CD14-positive monocyte (primary cell): ENCODE results near the gene AMELX. TPM values are rescaled to one million over a fixed set of nuclear protein-coding genes. Genes with fewer than 3 reads are reported as not detected.
A peak's percentile ranks its signal among the peaks of the same experiment; 100 is the strongest.

Experiments used
- DNase-seq, 3 donors: peaks; one replicate each; pipeline ENCODE4 v3.0.0-alpha.2; 2011 to 2022
- H2AFZ ChIP-seq: 2 replicates; pipeline ENCODE4 v1.6.0; 2012; ENCODE audit warnings: mild to moderate bottlenecking, low read depth, low read length, inconsistent platforms; ENCODE audit not compliant: insufficient read depth, poor library complexity, severe bottlenecking
- H3K27ac ChIP-seq, 2 donors: 1 replicate in 1 of 2; 2 replicates in 1 of 2; pipeline ENCODE4 v1.5.1; 2012 to 2013; ENCODE audit warnings: low read length in 2 of 2, control low read depth in 1 of 2, inconsistent platforms in 1 of 2, low read depth in 1 of 2, mild to moderate bottlenecking in 1 of 2
- H3K27me3 ChIP-seq, 2 donors: one replicate each; pipeline versions ENCODE4 v1.6.0 to v1.6.1; 2011 to 2013; ENCODE audit warnings: low read length in 2 of 2; ENCODE audit not compliant: control insufficient read depth in 2 of 2, insufficient read depth in 2 of 2
- H3K36me3 ChIP-seq, 2 donors: replicated peaks in 1 of 2; 1 replicate in 1 of 2; 2 replicates in 1 of 2; pipeline versions ENCODE4 v1.5.1 to v1.6.1; 2012 to 2013; ENCODE audit warnings: low read length in 2 of 2, control low read depth in 1 of 2, inconsistent platforms in 1 of 2, mild to moderate bottlenecking in 1 of 2; ENCODE audit not compliant: insufficient read depth in 2 of 2, control insufficient read depth in 1 of 2
- H3K4me1 ChIP-seq, 2 donors: 1 replicate in 1 of 2; 2 replicates in 1 of 2; pipeline versions ENCODE4 v1.5.1 to v1.6.1; 2012 to 2013; ENCODE audit warnings: low read length in 2 of 2, control low read depth in 1 of 2, inconsistent platforms in 1 of 2, mild to moderate bottlenecking in 1 of 2, moderate library complexity in 1 of 2; ENCODE audit not compliant: insufficient read depth in 2 of 2, control insufficient read depth in 1 of 2
- H3K4me2 ChIP-seq: replicated peaks from 2 replicates; pipeline ENCODE3; 2012; ENCODE audit warnings: low read length, moderate library complexity, mild to moderate bottlenecking; ENCODE audit not compliant: poor library complexity, severe bottlenecking; ENCODE audit errors: extremely low read depth
- H3K4me3 ChIP-seq, 3 experiments: fragments of 200-600 bp in 1 of 3; sonication (generic) in 1 of 3; replicated peaks in 1 of 3; 1 replicate in 2 of 3; 2 replicates in 1 of 3; pipeline ENCODE4 v1.5.1; 2011 to 2013; ENCODE audit warnings: low read length in 3 of 3, mild to moderate bottlenecking in 3 of 3, control low read depth in 2 of 3, low read depth in 2 of 3, inconsistent platforms in 1 of 3, moderate library complexity in 1 of 3
- H3K79me2 ChIP-seq: 2 replicates; pipeline ENCODE4 v1.6.0; 2012; ENCODE audit warnings: mild to moderate bottlenecking, control low read depth, inconsistent platforms, low read length, moderate library complexity; ENCODE audit not compliant: insufficient read depth
- H3K9ac ChIP-seq: 2 replicates; pipeline ENCODE4 v1.6.0; 2017; ENCODE audit warnings: low read length, mild to moderate bottlenecking; ENCODE audit not compliant: insufficient read depth, poor library complexity, severe bottlenecking
- H3K9me3 ChIP-seq, 2 donors: replicated peaks in 1 of 2; 1 replicate in 1 of 2; 2 replicates in 1 of 2; pipeline versions ENCODE4 v1.5.1 to v1.6.1; 2012 to 2013; ENCODE audit warnings: low read length in 2 of 2, control low read depth in 1 of 2; ENCODE audit not compliant: control insufficient read depth in 1 of 2, insufficient read depth in 1 of 2
- H4K20me1 ChIP-seq: 2 replicates; pipeline ENCODE4 v1.6.0; 2012; ENCODE audit warnings: mild to moderate bottlenecking, low read length, control low read depth, moderate library complexity; ENCODE audit not compliant: insufficient read depth
- H3K27ac Mint-ChIP-seq, 7 donors: one replicate each; pipeline ENCODE4 v1.8.0; 2020; ENCODE audit warnings: mild to moderate bottlenecking in 7 of 7, mixed read lengths in 7 of 7, moderate library complexity in 6 of 7, inconsistent platforms in 2 of 7
- H3K27me3 Mint-ChIP-seq, 3 donors: one replicate each; pipeline ENCODE4 v1.8.0; 2021 to 2022; ENCODE audit warnings: low read depth in 3 of 3, mild to moderate bottlenecking in 3 of 3, mixed read lengths in 3 of 3, moderate library complexity in 3 of 3, inconsistent platforms in 1 of 3
- H3K36me3 Mint-ChIP-seq, 2 donors: one replicate each; pipeline ENCODE4 v1.8.0; 2020; ENCODE audit warnings: mixed read lengths in 2 of 2, inconsistent platforms in 1 of 2, mild to moderate bottlenecking in 1 of 2
- H3K4me1 Mint-ChIP-seq: one replicate; pipeline ENCODE4 v1.8.0; 2020; ENCODE audit warnings: mild to moderate bottlenecking, mixed read lengths
- H3K4me3 Mint-ChIP-seq, 2 donors: one replicate each; pipeline ENCODE4 v1.8.0; 2020; ENCODE audit warnings: mild to moderate bottlenecking in 2 of 2, mixed read lengths in 2 of 2, moderate library complexity in 1 of 2
- H3K9me3 Mint-ChIP-seq, 7 donors: one replicate each; pipeline ENCODE4 v1.8.0; 2020 to 2022; ENCODE audit warnings: mixed read lengths in 7 of 7, mild to moderate bottlenecking in 6 of 7, moderate library complexity in 6 of 7, inconsistent platforms in 2 of 7
- WGBS: methylation state at CpG from one replicate; pipeline ENCODE4 v1.1.5; 2013; ENCODE audit warnings: missing lambda C conversion rate; ENCODE audit not compliant: insufficient coverage; 5-methylcytosine and 5-hydroxymethylcytosine counted together
- intact Hi-C, 2 donors: fragments of 100-400 bp; cut with micrococcal nuclease; formaldehyde crosslinking; loops; one replicate each; pipeline versions ENCODE4 v1.15.0 to v1.15.1; 2023
- polyA plus RNA-seq, 3 donors: library from polyadenylated mRNA; depleted of rRNA in 1 of 3; unstranded in 2 of 3; stranded (reverse) in 1 of 3; fragments of 300-500 nt in 2 of 3; fragments of >200 nt in 1 of 3; fragmentation: Illumina TruSeq in 2 of 3; gene quantifications; 1 replicate in 2 of 3; 2 replicates in 1 of 3; pipeline ENCODE4 v1.2.3, GENCODE V29; 2012 to 2021
- TF ChIP-seq, protein P1 (sequence below): fragments of 200-600 bp; IDR thresholded peaks from one replicate; pipeline ENCODE4 v1.8.0; 2022; ENCODE audit warnings: antibody characterized with exemption, mild to moderate bottlenecking

Gene AMELX
- polyA plus RNA-seq, 3 donors = not detected

DNA sequence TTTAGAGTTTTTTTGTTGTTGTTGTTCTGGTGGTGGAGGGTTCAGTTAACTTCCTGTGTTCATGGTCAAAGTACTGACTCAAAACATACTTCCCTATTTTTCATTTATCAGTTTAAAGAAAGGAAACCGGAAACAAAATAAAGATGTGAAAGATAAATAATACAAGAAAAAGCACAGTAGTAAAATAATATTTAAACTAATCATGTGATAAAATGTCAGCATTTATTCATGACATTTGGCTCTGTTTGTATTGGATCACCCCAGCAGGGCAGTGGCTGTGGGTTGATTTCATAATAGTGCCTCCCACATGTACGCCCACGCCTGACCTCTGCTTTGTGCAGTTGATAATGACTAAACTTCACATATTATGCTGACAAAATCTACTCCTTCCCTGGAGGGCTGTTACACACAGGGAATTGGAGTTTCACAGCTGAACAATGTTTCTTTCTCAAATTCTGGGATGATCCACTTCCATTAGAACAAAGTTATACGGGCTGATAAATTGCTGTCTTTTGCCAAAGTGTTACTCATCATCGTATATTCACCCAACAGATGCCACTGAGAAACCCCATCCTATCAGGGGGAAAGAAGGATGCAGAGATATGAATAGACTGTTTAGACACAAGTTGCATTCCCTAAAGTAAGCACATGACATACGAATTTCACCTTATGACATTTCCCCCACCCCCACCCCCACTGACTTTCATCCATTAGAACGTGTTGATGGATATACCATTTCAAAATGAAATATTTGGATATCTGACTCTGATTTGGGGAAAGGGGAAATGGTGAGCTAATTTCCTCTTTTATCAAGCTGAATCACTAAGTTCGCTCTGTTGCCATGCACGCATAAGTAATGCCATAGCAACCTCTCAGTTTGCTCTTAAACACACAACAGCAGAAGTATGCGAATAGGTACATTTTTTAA is 48.3 kb downstream of the AMELX start:
- WGBS = 0% methylated on average over 1 of the region's 10 CpGs
- peak overlapping the region; percentile 93 to 98 (median 95) for H3K27ac Mint-ChIP-seq
- H3K9me3 ChIP-seq = no peaks in the 10 kb centered on the region
- TF ChIP-seq, protein P1, sequence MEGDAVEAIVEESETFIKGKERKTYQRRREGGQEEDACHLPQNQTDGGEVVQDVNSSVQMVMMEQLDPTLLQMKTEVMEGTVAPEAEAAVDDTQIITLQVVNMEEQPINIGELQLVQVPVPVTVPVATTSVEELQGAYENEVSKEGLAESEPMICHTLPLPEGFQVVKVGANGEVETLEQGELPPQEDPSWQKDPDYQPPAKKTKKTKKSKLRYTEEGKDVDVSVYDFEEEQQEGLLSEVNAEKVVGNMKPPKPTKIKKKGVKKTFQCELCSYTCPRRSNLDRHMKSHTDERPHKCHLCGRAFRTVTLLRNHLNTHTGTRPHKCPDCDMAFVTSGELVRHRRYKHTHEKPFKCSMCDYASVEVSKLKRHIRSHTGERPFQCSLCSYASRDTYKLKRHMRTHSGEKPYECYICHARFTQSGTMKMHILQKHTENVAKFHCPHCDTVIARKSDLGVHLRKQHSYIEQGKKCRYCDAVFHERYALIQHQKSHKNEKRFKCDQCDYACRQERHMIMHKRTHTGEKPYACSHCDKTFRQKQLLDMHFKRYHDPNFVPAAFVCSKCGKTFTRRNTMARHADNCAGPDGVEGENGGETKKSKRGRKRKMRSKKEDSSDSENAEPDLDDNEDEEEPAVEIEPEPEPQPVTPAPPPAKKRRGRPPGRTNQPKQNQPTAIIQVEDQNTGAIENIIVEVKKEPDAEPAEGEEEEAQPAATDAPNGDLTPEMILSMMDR = no peak
- H3K4me2 ChIP-seq = peak overlapping the region; percentile 24
- H3K4me3 Mint-ChIP-seq = peak overlapping the region; percentile 20 to 28
- intact Hi-C loops = no loop called here
- peak overlapping the region; percentile 82 to 97 for H3K27ac ChIP-seq
- no peak overlapping the region for H3K4me3 ChIP-seq
- DNase-seq = peak; percentile 80 to 91 (median 90)
- H4K20me1 ChIP-seq = no peaks in the 10 kb centered on the region
- peaks cover 12% of the 10 kb centered on the region for H3K4me1 Mint-ChIP-seq
- peaks cover 5 to 13% of the 10 kb centered on the region in 2 donors for H3K4me1 ChIP-seq
- H3K79me2 ChIP-seq = no peaks in the 10 kb centered on the region
- peak overlapping the region; percentile 72 for H3K9ac ChIP-seq
- H3K36me3 Mint-ChIP-seq = no peaks in the 10 kb centered on the region
- H3K36me3 ChIP-seq = no peaks in the 10 kb centered on the region
- H3K27me3 Mint-ChIP-seq = peaks cover 2 to 6% (median 3%) of the 10 kb centered on the region in 3 donors
- no peaks in the 10 kb centered on the region for H3K27me3 ChIP-seq
- no peak overlapping the region for H2AFZ ChIP-seq
- H3K9me3 Mint-ChIP-seq = peaks cover 0 to 4% (median 0%) of the 10 kb centered on the region in 7 donors

- H4K20me1 ChIP-seq = no peaks in the 10 kb centered on the region
- peaks cover 0 to 4% (median 0%) of the 10 kb centered on the region in 7 donors for H3K9me3 Mint-ChIP-seq
- no peak overlapping the region for H2AFZ ChIP-seq
- no peaks in the 10 kb centered on the region for H3K36me3 ChIP-seq
- H3K9ac ChIP-seq = no peak overlapping the region
- peaks cover 2 to 6% (median 3%) of the 10 kb centered on the region in 3 donors for H3K27me3 Mint-ChIP-seq
- H3K27me3 ChIP-seq = no peaks in the 10 kb centered on the region
- no peaks in the 10 kb centered on the region for H3K79me2 ChIP-seq
- no peak overlapping the region for H3K4me3 Mint-ChIP-seq
- no peaks in the 10 kb centered on the region for H3K36me3 Mint-ChIP-seq
- H3K4me1 ChIP-seq = peaks cover 5 to 13% of the 10 kb centered on the region in 2 donors
- no peaks in the 10 kb centered on the region for H3K9me3 ChIP-seq
- intact Hi-C loops = no loop called here
- TF ChIP-seq, protein P1 = no peak
- no peak overlapping the region for H3K4me3 ChIP-seq
- no peak overlapping the region for H3K4me2 ChIP-seq
- peak in 2 of 3 donors; percentile 12 for DNase-seq
- peak overlapping the region in 1 of 2 donors; percentile 97 for H3K27ac ChIP-seq
- H3K27ac Mint-ChIP-seq = peak overlapping the region in 6 of 7 donors; percentile 93 to 96 (median 95)
- peaks cover 12% of the 10 kb centered on the region for H3K4me1 Mint-ChIP-seq
Observed at GRCh38 chrX:11342673-11343072, 49.5 kb downstream of the AMELX start.
